CD4-positive, alpha-beta memory T cell (primary cell): Measurements from ENCODE around the gene DAP. TPM values are rescaled to one million over a fixed set of nuclear protein-coding genes. Genes with fewer than 3 reads are reported as not detected.
"Not testable (repeated sequence)": the region's sequence is repeated elsewhere in the genome, so short reads cannot be mapped to it uniquely, and the experiment has no call there.

Experiments
- CTCF ChIA-PET: fragments of 350-600 bp; sonication (Branson Sonifier 250); formaldehyde crosslinking; loops from one replicate; lab custom pipeline; 2021; ENCODE audit warnings: inconsistent platforms; ENCODE audit not compliant: partially characterized antibody; lab: Charles Lee
- POLR2A ChIA-PET: fragments of 350-600 bp; sonication (Branson Sonifier 250); formaldehyde crosslinking; loops from one replicate; lab custom pipeline; 2021; ENCODE audit not compliant: partially characterized antibody; lab: Charles Lee
- DNase-seq, 5 donors: peaks; one replicate each; pipeline versions ENCODE4 v3.0.0 to v3.0.0-alpha.2; 2020 to 2022; ENCODE audit warnings: mixed read lengths in 1 of 5
- H3K27ac ChIP-seq: one replicate; pipeline ENCODE4 v1.7.0; 2013; ENCODE audit warnings: low read depth, low read length
- H3K27me3 ChIP-seq: 2 replicates; pipeline ENCODE4 v1.7.0; 2013; ENCODE audit warnings: mild to moderate bottlenecking, low read length, moderate library complexity; ENCODE audit not compliant: insufficient read depth
- H3K36me3 ChIP-seq: 2 replicates; pipeline ENCODE4 v1.7.0; 2013; ENCODE audit warnings: mild to moderate bottlenecking, low read length, moderate library complexity; ENCODE audit not compliant: insufficient read depth
- H3K4me1 ChIP-seq: 2 replicates; pipeline ENCODE4 v1.7.0; 2013; ENCODE audit warnings: mild to moderate bottlenecking, low read length, moderate library complexity; ENCODE audit not compliant: insufficient read depth
- H3K4me3 ChIP-seq, 2 donors: one replicate each; pipeline ENCODE4 v1.7.0; 2013; ENCODE audit warnings: low read length in 2 of 2, mild to moderate bottlenecking in 1 of 2
- H3K9me3 ChIP-seq, 2 donors: one replicate each; pipeline ENCODE4 v1.7.0; 2013; ENCODE audit warnings: low read length in 2 of 2, control low read depth in 1 of 2; ENCODE audit not compliant: control insufficient read depth in 1 of 2
- H3K27ac Mint-ChIP-seq, 7 donors: one replicate each; pipeline ENCODE4 v1.8.0; 2020 to 2021; ENCODE audit warnings: mixed read lengths in 7 of 7, mild to moderate bottlenecking in 6 of 7, inconsistent platforms in 3 of 7, moderate library complexity in 3 of 7
- H3K27me3 Mint-ChIP-seq, 2 donors: one replicate each; pipeline ENCODE4 v1.8.0; 2020 to 2021; ENCODE audit warnings: mixed read lengths in 2 of 2
- H3K36me3 Mint-ChIP-seq, 2 donors: one replicate each; pipeline ENCODE4 v1.8.0; 2020 to 2021; ENCODE audit warnings: mixed read lengths in 2 of 2, inconsistent platforms in 1 of 2, mild to moderate bottlenecking in 1 of 2
- H3K4me1 Mint-ChIP-seq, 4 donors: one replicate each; pipeline ENCODE4 v1.8.0; 2020 to 2021; ENCODE audit warnings: mixed read lengths in 4 of 4, mild to moderate bottlenecking in 1 of 4
- H3K4me3 Mint-ChIP-seq, 8 donors: one replicate each; pipeline ENCODE4 v1.8.0; 2020 to 2021; ENCODE audit warnings: mixed read lengths in 8 of 8, mild to moderate bottlenecking in 7 of 8, moderate library complexity in 6 of 8, inconsistent platforms in 3 of 8
- H3K9me3 Mint-ChIP-seq, 8 donors: one replicate each; pipeline ENCODE4 v1.8.0; 2020 to 2021; ENCODE audit warnings: mixed read lengths in 8 of 8, mild to moderate bottlenecking in 5 of 8, inconsistent platforms in 3 of 8, moderate library complexity in 1 of 8
- intact Hi-C: fragments of 100-400 bp; cut with micrococcal nuclease; formaldehyde crosslinking; loops from one replicate; pipeline ENCODE4 v1.15.1; 2023
- polyA plus RNA-seq, 2 donors: library from polyadenylated mRNA; unstranded; fragments of 300-500 nt; fragmentation: Illumina TruSeq; gene quantifications; one replicate each; pipeline ENCODE4 v1.2.3, GENCODE V29; 2021
- total RNA-seq, 2 experiments: library from RNA; stranded (reverse); gene quantifications; one replicate each; pipeline ENCODE4 v1.2.3, GENCODE V29; 2021

Gene DAP
- total and polyA plus RNA-seq, 4 experiments from 2014 or later: 39.0 to 88.1 (median 39.4) TPM

DNA sequence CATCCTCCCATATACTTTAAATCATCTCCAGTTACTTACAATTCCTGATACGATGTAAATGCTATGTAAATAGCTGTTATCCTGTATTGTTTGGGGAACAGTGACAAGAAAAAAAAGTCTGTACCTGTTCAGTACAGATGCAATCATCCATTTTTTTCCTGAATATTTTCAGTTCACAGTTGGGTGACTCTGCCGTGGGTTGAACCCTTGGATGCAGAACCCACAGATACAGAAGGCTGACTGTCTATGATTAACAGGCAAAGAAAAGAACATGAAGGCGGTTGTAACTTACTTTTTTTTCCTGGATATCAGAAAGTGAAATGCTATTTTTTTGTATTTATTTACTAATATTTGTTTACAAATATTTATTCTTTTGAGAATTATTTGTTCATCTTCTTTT lies 33.2 kb downstream of the DAP start:
- H3K27ac ChIP-seq: no peak overlapping the region
- Mint-ChIP-seq H3K9me3 (no peaks in the 10 kb centered on the region), H3K27me3 (no peaks in the 10 kb centered on the region), H3K36me3 (peaks cover 29 to 31% of the 10 kb centered on the region in 2 donors), H3K4me3 (no peak overlapping the region), H3K4me1 (peaks cover 9 to 19% (median 14%) of the 10 kb centered on the region in 4 donors), H3K27ac (peak overlapping the region in 1 of 7 donors; percentile 32)
- ChIA-PET CTCF (no interaction called here), POLR2A (no interaction called here)
- intact Hi-C loops: no loop called here
- no peaks in the 10 kb centered on the region for H3K4me1 ChIP-seq
- H3K4me3 ChIP-seq: no peak overlapping the region
- DNase-seq: no peak
- no peaks in the 10 kb centered on the region for H3K9me3 ChIP-seq
- H3K36me3 ChIP-seq: no peaks in the 10 kb centered on the region
- H3K27me3 ChIP-seq: no peaks in the 10 kb centered on the region

DNA sequence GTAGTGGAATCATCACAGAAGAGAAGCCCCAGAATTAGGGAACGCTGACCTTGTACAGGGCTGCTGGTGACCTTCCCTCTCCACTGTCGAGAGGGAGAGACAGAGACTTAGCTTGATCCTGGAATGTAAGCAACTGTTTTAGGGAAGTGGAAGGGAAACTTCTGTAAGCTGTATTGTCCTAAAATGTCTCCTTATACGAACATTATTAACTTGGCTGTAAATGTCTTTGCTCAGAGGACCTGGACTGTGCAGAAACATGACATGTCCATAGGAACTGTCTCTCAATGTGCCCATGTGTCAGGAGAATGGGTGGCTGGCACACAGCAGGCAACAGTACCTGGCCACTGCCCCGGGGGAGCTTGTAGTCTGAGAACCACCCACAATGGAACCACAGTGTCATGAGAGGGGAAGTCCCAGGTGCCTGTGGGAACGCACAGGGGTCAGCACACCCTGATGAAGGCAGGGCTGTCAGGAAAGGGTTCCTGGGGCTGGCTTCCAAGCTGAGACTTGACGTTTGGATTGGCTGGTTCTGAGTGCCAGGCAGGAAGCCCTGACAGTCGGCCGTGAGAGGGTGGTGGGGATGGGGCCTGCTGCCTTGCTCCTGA lies 34.0 kb downstream of the DAP start:
- intact Hi-C loops: no loop called here
- Mint-ChIP-seq H3K36me3 (peaks cover 28 to 29% of the 10 kb centered on the region in 2 donors), H3K4me3 (no peak overlapping the region), H3K4me1 (peaks cover 9 to 19% (median 14%) of the 10 kb centered on the region in 4 donors), H3K9me3 (no peaks in the 10 kb centered on the region), H3K27ac (peak overlapping the region in 4 of 7 donors; percentile 29 to 59 (median 42)), H3K27me3 (no peaks in the 10 kb centered on the region)
- no peaks in the 10 kb centered on the region for H3K4me1 ChIP-seq
- no peak overlapping the region for H3K27ac ChIP-seq
- no peaks in the 10 kb centered on the region for H3K27me3 ChIP-seq
- ChIA-PET POLR2A (no interaction called here), CTCF (no interaction called here)
- H3K36me3 ChIP-seq: no peaks in the 10 kb centered on the region
- no peak overlapping the region for H3K4me3 ChIP-seq
- H3K9me3 ChIP-seq: no peaks in the 10 kb centered on the region
- no peak for DNase-seq

DNA sequence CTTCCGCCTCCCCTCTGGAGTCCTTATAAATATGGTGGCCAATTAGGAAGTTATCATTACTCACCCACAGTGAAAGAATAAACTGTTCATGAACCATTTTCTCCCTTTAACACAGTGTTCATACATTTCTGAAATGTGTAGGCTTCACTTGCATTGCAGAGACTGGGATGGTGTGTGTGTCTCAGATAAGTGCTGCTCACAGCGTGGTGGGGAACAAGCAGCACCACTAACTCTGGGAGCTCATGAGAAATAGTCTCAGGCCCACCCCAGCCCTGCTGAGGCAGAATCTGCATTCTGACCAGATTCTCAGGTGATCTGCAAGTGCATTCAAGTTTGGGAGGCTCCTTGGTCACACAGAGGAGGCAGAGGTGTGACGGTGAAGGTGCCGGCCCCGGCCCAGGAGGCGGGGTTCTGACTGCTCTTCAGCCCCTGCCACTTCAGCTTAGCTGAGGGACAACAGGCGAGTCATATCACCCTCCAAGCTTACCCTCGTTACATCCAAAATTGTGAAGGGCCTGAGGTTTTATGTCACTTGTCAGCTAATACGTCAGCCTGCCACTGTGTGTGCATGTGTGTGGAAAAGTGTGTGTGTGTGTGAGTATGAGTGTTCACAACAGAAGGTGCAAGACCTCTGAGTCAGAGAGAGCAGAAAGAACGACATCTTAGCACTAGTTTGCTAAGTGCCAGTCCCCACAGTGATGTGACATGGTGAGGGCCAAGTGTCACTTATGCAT lies 34.7 kb downstream of the DAP start:
- Histone ChIP-seq H3K4me1 (no peaks in the 10 kb centered on the region), H3K4me3 (no peak overlapping the region), H3K27me3 (no peaks in the 10 kb centered on the region), H3K36me3 (no peaks in the 10 kb centered on the region), H3K9me3 (no peaks in the 10 kb centered on the region), H3K27ac (no peak overlapping the region)
- Mint-ChIP-seq H3K36me3 (peaks cover 32% of the 10 kb centered on the region in 2 donors), H3K27me3 (no peaks in the 10 kb centered on the region), H3K4me1 (peaks cover 9 to 19% (median 15%) of the 10 kb centered on the region in 4 donors), H3K4me3 (no peak overlapping the region), H3K9me3 (no peaks in the 10 kb centered on the region), H3K27ac (peak overlapping the region in 4 of 7 donors; percentile 29 to 57 (median 34))
- CTCF ChIA-PET: no interaction called here
- DNase-seq: no peak
- intact Hi-C loops: no loop called here
- POLR2A ChIA-PET: no interaction called here

DNA sequence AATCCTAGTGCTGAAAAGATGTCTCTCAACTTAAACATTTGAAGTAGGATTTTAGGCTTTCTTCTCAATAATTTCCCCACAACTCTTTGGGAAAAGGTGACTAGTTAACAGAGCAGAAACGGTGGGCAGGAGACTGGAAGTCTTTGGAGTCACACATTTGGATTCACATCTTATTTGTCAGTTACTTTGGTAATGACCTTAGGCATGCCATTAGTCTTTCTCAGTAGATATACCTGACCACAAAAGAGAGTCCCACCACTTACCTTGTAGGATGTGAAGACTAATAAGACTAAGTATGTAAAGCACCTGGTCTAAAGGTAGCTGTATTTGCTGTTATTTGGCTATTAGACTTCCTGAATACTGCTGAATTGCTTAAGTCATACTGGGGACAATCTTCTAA lies 35.4 kb downstream of the DAP start:
- peaks cover 9 to 19% (median 16%) of the 10 kb centered on the region in 4 donors for H3K4me1 Mint-ChIP-seq
- peaks cover 36 to 39% of the 10 kb centered on the region in 2 donors for H3K36me3 Mint-ChIP-seq
- H3K9me3 Mint-ChIP-seq: no peaks in the 10 kb centered on the region
- H3K27ac Mint-ChIP-seq: no peak overlapping the region
- H3K4me3 Mint-ChIP-seq: no peak overlapping the region
- no peak for DNase-seq
- no peak overlapping the region for H3K4me3 ChIP-seq
- intact Hi-C loops: no loop called here
- no peaks in the 10 kb centered on the region for H3K27me3 ChIP-seq
- CTCF ChIA-PET: no interaction called here
- POLR2A ChIA-PET: no interaction called here
- H3K27ac ChIP-seq: no peak overlapping the region
- no peaks in the 10 kb centered on the region for H3K9me3 ChIP-seq
- no peaks in the 10 kb centered on the region for H3K4me1 ChIP-seq
- H3K27me3 Mint-ChIP-seq: no peaks in the 10 kb centered on the region
- no peaks in the 10 kb centered on the region for H3K36me3 ChIP-seq

DNA sequence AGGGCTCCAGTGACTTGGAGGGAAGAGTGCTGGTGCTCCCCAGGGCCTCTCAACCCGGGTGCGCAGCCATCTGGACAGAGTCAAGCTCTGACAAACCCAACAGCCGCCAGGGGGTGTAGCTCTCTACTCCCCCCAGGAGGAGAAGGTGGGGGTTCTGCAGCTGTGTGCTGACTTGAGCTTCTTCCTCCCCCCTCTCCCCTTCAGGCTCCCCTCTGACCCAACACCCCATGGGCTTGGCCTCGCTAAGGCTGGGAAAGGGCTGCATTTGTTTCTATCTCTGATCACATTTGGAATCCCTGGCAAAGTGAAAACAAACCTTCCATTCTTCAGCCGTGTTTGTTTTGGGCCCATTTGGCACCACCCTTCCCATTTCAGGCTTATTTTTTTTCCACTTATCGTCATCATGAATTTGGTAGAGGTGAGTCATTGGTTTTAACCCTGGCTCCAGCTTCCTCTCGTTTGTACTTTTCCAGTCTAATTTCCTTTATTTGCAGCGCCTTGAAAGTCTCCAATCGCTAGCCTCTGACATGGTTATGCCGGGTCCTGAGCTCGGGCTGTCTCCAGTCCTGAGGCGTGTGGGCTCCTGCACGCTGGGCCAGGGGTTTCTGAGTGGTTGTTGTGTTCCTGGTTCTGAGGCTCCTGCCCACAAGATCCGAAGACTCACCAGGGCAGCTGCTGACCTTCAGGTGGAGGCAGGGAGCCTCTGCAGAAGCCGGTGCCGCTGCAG lies 36.1 kb downstream of the DAP start:
- no peaks in the 10 kb centered on the region for H3K9me3 ChIP-seq
- H3K36me3 ChIP-seq: no peaks in the 10 kb centered on the region
- Mint-ChIP-seq H3K27ac (peak overlapping the region in 1 of 7 donors; percentile 50), H3K27me3 (no peaks in the 10 kb centered on the region), H3K9me3 (no peaks in the 10 kb centered on the region), H3K36me3 (peaks cover 36 to 46% of the 10 kb centered on the region in 2 donors), H3K4me1 (peaks cover 9 to 19% (median 15%) of the 10 kb centered on the region in 4 donors), H3K4me3 (no peak overlapping the region)
- no peak overlapping the region for H3K4me3 ChIP-seq
- DNase-seq: no peak
- H3K4me1 ChIP-seq: no peaks in the 10 kb centered on the region
- no peaks in the 10 kb centered on the region for H3K27me3 ChIP-seq
- POLR2A ChIA-PET: no interaction called here
- intact Hi-C loops: no loop called here
- CTCF ChIA-PET: no interaction called here
- no peak overlapping the region for H3K27ac ChIP-seq

DNA sequence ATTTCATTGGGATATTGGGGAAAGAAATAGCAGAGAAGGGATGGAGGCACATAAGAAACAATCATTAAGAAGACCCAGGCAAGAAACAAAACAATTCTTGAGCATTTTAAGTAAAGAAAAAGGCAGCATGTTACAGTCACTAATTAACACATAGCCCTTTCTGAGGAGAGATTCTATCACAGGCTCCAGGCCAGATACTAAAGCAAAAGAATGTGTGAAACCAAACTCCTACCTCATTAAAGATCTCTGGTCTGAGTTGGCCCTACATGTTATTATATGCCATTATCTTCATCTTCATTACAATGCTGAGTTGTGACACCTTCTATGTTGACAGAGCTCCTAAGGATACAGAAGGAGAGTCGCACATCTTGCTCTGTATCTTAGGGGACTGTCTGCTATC lies 37.5 kb downstream of the DAP start:
- no peak overlapping the region for H3K27ac ChIP-seq
- Mint-ChIP-seq H3K4me1 (peaks cover 8 to 14% (median 11%) of the 10 kb centered on the region in 4 donors), H3K27me3 (no peaks in the 10 kb centered on the region), H3K9me3 (no peaks in the 10 kb centered on the region), H3K4me3 (no peak overlapping the region), H3K27ac (no peak overlapping the region), H3K36me3 (peaks cover 28 to 49% of the 10 kb centered on the region in 2 donors)
- intact Hi-C loops: no loop called here
- ChIA-PET CTCF (no interaction called here), POLR2A (no interaction called here)
- no peaks in the 10 kb centered on the region for H3K9me3 ChIP-seq
- no peaks in the 10 kb centered on the region for H3K27me3 ChIP-seq
- no peak overlapping the region for H3K4me3 ChIP-seq
- H3K36me3 ChIP-seq: no peaks in the 10 kb centered on the region
- H3K4me1 ChIP-seq: no peaks in the 10 kb centered on the region
- DNase-seq: no peak

DNA sequence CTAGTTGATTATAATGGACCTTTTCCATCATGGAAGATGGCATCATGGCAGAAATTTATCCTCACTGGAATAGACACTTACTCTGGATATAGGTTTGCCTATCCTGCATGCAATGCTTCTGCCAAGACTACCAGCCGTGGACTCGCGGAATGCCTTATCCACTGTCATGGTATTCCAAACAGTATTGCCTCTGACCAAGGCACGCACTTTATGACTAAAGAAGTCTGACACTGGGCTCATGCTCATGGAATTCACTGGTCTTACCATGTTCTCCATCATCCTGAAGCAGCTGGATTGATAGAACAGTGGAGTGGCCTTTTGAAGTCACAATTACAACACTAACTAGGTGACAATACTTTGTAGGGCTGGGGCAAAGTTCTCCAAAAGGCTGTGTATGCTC lies 40.3 kb downstream of the DAP start:
- H3K27ac Mint-ChIP-seq, H3K4me1 ChIP-seq, H3K4me1 Mint-ChIP-seq, CTCF ChIA-PET, H3K4me3 Mint-ChIP-seq, intact Hi-C loops, H3K9me3 ChIP-seq, H3K4me3 ChIP-seq, H3K27me3 Mint-ChIP-seq, H3K27me3 ChIP-seq, POLR2A ChIA-PET, H3K27ac ChIP-seq, H3K36me3 ChIP-seq, H3K9me3 Mint-ChIP-seq, DNase-seq: not testable (repeated sequence)
- H3K36me3 Mint-ChIP-seq: peaks cover 26 to 47% of the 10 kb centered on the region in 2 donors
